ENCODE measurements around the gene ACTR3C. TPM values are rescaled to one million over a fixed set of nuclear protein-coding genes. Genes with fewer than 3 reads are reported as not detected.
"Not testable (repeated sequence)": the region's sequence is repeated elsewhere in the genome, so short reads cannot be mapped to it uniquely, and the experiment has no call there.

ACTR3C gene
- total RNA-seq, 2 experiments from 2014 or later, result 5.0 to 6.1 TPM

GRCh38 chr7:150312649-150313366 lies 10.5 kb downstream of the ACTR3C start:
- H3K27me3 Mint-ChIP-seq; H3K9me3 Mint-ChIP-seq; DNase-seq; H3K36me3 Mint-ChIP-seq (ENCODE audit: low read depth); H3K4me1 Mint-ChIP-seq; H3K4me3 Mint-ChIP-seq; POLR2A ChIA-PET; H3K27ac Mint-ChIP-seq: not testable (repeated sequence)
- CTCF ChIA-PET, result interaction anchor here (0.8 to 1.5 kb wide), 2 partner anchors 13 to 403 kb away, joined by 3 read pairs; no protein-coding TSS in a partner anchor

GRCh38 chr7:150311711-150312110 lies 11.6 kb downstream of the ACTR3C start:
- H3K36me3 Mint-ChIP-seq (ENCODE audit: low read depth), result no peaks in the 10 kb centered on the region
- no peaks in the 10 kb centered on the region for H3K27me3 Mint-ChIP-seq
- CTCF ChIA-PET, result interaction anchor here (0.6 kb wide), 2 partner anchors 11 to 427 kb away, joined by 3 to 4 read pairs; no protein-coding TSS in a partner anchor
- H3K9me3 Mint-ChIP-seq, result peaks cover 3% of the 10 kb centered on the region
- no peak overlapping the region for H3K27ac Mint-ChIP-seq
- no peak overlapping the region for H3K4me3 Mint-ChIP-seq
- POLR2A ChIA-PET, result no interaction called here
- DNase-seq, result no peak
- no peaks in the 10 kb centered on the region for H3K4me1 Mint-ChIP-seq

DNA sequence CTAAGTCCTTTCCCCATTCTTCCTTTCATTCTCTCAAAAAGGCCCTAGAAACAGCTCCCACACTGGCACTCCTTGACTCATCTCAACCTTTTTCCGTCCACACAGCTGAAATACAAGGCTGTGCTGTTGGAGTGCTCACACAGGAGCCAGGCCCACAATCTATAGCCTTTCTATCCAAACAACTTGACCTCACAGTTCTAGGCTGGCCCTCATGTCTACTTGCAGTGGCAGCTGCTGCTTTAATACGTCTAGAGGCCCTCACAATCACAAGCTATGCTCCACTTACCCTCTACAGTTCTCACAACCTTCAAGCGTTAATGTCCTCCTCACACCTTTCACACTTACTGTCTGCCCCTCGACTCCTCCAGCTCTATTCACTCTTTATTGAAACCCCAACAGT lies 12.2 kb downstream of the ACTR3C start:
- CTCF ChIA-PET, result interaction anchor here (0.6 kb wide), 1 partner anchor 11 kb away, joined by 3 read pairs; no protein-coding TSS in a partner anchor
- Mint-ChIP-seq H3K4me1 (no peaks in the 10 kb centered on the region), H3K4me3 (no peak overlapping the region), H3K27ac (no peak overlapping the region), H3K36me3 (ENCODE audit: low read depth) (no peaks in the 10 kb centered on the region), H3K9me3 (peaks cover 3% of the 10 kb centered on the region), H3K27me3 (no peaks in the 10 kb centered on the region)
- no peak for DNase-seq
- POLR2A ChIA-PET, result no interaction called here

DNA sequence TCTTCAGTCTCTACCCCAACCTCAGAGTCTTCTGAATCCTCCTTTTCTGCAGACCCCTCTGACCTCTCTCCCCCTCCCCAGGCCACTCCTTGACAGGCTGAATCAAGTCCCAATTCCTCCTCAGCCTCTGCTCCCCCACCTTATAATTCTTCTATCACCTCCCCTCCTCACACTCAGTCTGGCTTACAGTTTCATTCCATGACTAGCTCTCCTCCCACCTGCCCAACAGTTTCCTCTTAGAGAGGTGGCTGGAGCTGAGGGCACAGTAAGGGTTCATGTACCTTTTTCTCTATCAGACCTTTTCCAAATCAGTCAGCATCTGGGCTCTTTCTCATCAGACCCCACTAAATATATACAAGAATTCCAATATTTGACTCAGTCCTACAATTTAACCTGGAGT lies 14.8 kb downstream of the ACTR3C start:
- DNase-seq, result no peak
- no peak overlapping the region for H3K27ac Mint-ChIP-seq
- ChIA-PET CTCF (interaction anchor here (0.6 to 1.2 kb wide), 3 partner anchors 13 to 110 kb away, joined by 3 to 8 read pairs (median 4); no protein-coding TSS in a partner anchor), POLR2A (no interaction called here)
- no peaks in the 10 kb centered on the region for H3K27me3 Mint-ChIP-seq
- H3K36me3 Mint-ChIP-seq (ENCODE audit: low read depth), result no peaks in the 10 kb centered on the region
- H3K4me3 Mint-ChIP-seq, result no peak overlapping the region
- H3K9me3 Mint-ChIP-seq, result peaks cover 3% of the 10 kb centered on the region
- H3K4me1 Mint-ChIP-seq, result no peaks in the 10 kb centered on the region

DNA sequence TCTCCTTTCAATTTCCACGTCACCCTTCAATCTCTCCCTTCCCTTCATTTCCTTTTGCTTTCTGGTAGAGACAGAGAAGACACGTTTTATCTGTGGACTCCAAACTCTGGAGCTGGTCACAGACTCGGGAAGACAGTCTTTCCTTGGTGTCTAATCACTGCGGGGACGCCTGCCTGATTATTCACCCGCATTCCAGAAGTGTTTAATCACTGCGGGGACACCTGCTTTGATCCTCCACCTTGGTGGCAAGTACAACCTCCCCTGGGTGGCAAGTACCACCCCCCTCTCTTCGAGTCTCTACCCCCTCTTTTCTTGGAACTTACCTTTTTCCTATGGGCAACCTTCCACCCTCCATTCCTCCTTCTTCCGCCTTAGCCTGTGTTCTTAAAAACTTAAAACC lies 15.4 kb downstream of the ACTR3C start:
- peaks cover 3% of the 10 kb centered on the region for H3K9me3 Mint-ChIP-seq
- H3K4me3 Mint-ChIP-seq, result no peak overlapping the region
- H3K36me3 Mint-ChIP-seq (ENCODE audit: low read depth), result no peaks in the 10 kb centered on the region
- ChIA-PET CTCF (interaction anchor here (0.9 to 1.2 kb wide), 3 partner anchors 13 to 46 kb away, joined by 3 to 4 read pairs (median 3); no protein-coding TSS in a partner anchor), POLR2A (no interaction called here)
- no peak for DNase-seq
- no peaks in the 10 kb centered on the region for H3K27me3 Mint-ChIP-seq
- no peaks in the 10 kb centered on the region for H3K4me1 Mint-ChIP-seq
- H3K27ac Mint-ChIP-seq, result no peak overlapping the region

DNA sequence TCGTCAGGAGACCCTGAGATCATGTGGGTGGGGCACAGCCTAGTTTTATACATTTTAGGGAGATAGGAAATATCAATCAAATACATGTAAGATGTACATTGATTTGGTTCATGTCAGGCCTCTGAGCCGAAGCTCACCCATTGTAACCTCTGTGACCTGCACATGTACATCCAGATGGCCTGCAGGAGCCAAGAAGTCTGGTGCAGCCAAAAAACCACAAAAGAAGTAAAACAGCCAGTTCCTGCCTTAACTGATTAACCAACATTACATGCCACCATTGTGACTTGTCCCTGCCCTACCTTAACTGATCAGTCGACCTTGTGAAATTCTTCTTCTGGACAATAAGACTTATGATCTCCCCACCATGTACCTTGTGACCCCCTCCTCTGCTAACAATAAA lies 16.2 kb downstream of the ACTR3C start:
- ChIA-PET POLR2A (no interaction called here), CTCF (interaction anchor here (0.6 to 0.9 kb wide), 2 partner anchors 9 to 31 kb away, joined by 3 read pairs; no protein-coding TSS in a partner anchor)
- Mint-ChIP-seq H3K9me3 (peaks cover 3% of the 10 kb centered on the region), H3K27me3 (no peaks in the 10 kb centered on the region), H3K27ac (no peak overlapping the region), H3K36me3 (ENCODE audit: low read depth) (no peaks in the 10 kb centered on the region), H3K4me3 (no peak overlapping the region), H3K4me1 (no peaks in the 10 kb centered on the region)
- DNase-seq, result no peak

DNA sequence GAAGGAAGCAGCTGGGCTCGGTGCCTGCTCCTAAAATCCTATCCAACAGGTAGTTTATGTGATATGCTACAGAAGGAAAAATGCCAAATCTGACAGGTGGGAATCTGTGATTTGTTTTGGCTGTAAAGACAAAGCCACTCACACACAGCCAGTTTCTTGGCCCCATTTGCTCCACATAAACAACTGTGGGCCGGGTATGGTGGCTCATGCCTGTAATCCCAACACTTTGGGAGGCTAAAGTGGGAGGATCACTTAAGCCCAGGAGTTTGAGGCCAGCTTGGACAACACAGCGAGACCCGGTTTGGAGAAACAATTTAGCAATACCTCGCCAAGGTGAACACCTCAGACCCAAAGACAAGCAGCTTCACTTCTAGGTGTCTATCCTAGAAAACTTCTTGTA lies 17.0 kb downstream of the ACTR3C start:
- POLR2A ChIA-PET; H3K27me3 Mint-ChIP-seq; H3K9me3 Mint-ChIP-seq; H3K4me3 Mint-ChIP-seq; H3K4me1 Mint-ChIP-seq; H3K36me3 Mint-ChIP-seq (ENCODE audit: low read depth); H3K27ac Mint-ChIP-seq; DNase-seq: not testable (repeated sequence)
- CTCF ChIA-PET, result interaction anchor here (0.6 kb wide), 1 partner anchor 10 kb away, joined by 3 read pairs; no protein-coding TSS in a partner anchor

GRCh38 chr7:150305903-150306284 lies 17.5 kb downstream of the ACTR3C start:
- H3K4me1 Mint-ChIP-seq; CTCF ChIA-PET; H3K27me3 Mint-ChIP-seq; H3K36me3 Mint-ChIP-seq (ENCODE audit: low read depth); H3K27ac Mint-ChIP-seq; H3K9me3 Mint-ChIP-seq; H3K4me3 Mint-ChIP-seq; DNase-seq; POLR2A ChIA-PET: not testable (repeated sequence)

- POLR2A ChIA-PET; H3K27ac Mint-ChIP-seq; H3K4me3 Mint-ChIP-seq; DNase-seq; H3K27me3 Mint-ChIP-seq; H3K9me3 Mint-ChIP-seq; CTCF ChIA-PET; H3K36me3 Mint-ChIP-seq (ENCODE audit: low read depth); H3K4me1 Mint-ChIP-seq: not testable (repeated sequence)
Measured at GRCh38 chr7:150305259-150305902, 18.0 kb downstream of the ACTR3C start.

DNA sequence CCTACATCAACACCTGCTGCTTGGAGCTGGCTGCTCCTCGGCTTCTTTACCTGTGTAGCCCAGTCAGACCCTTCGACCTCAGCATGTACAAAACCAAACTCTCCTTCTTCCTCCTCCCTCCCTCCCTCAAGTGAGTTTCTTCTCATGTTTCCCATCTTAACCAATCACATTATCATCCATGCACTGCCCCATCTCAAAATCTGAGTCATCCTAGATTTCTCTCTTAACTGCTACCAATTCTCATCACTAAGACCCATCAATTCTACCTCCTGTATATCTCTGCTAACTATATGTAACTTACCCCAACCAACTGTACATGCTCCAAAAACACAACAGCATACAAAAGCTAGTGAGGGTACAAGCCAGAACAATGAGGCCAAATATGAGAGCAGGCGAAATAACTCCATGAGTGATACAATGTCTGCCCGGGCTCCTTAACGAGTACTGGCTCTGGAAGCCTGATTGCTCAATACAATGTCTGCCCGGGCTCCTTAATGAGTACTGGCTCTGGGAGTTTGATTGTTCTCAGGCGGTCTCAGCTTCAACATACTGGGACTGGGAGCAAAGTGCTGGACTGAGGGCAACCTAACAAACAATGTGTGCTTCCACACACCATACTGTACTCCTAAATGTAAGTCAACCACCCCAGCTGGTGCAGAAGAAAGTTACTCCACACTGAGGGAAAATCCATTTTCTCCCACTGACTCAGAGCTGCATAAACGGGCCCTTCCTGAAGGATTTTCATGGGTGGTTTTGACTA lies 18.7 kb downstream of the ACTR3C start:
- POLR2A ChIA-PET; H3K27me3 Mint-ChIP-seq; H3K4me3 Mint-ChIP-seq; CTCF ChIA-PET; H3K4me1 Mint-ChIP-seq; H3K36me3 Mint-ChIP-seq (ENCODE audit: low read depth); H3K27ac Mint-ChIP-seq; DNase-seq; H3K9me3 Mint-ChIP-seq: not testable (repeated sequence)

DNA sequence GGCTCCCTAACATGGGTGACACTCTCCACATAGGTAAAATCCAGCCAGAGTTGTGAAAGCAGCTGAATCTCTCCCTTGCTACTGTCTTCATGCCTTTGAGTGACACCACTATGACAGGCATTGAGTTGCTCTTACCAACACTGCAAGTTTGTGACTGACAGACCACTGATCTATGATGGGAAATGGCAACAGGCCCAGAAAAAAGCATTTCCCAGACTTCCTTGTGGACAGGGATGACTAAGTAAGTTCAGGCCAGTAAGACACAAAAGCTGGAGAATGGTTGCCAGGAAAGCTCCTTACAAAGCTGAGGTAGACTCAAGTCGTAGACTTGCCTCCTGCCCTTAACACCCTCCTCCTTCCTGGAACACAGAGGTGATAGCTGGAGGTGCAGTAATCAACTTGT lies 20.4 kb downstream of the ACTR3C start:
- POLR2A ChIA-PET; H3K4me1 Mint-ChIP-seq; DNase-seq; H3K4me3 Mint-ChIP-seq; H3K9me3 Mint-ChIP-seq; H3K36me3 Mint-ChIP-seq (ENCODE audit: low read depth); H3K27ac Mint-ChIP-seq; CTCF ChIA-PET; H3K27me3 Mint-ChIP-seq: not testable (repeated sequence)

GRCh38 chr7:150297978-150298377 lies 25.4 kb downstream of the ACTR3C start:
- POLR2A ChIA-PET; H3K4me1 Mint-ChIP-seq; H3K4me3 Mint-ChIP-seq; CTCF ChIA-PET; H3K27ac Mint-ChIP-seq; H3K27me3 Mint-ChIP-seq; H3K36me3 Mint-ChIP-seq (ENCODE audit: low read depth); DNase-seq; H3K9me3 Mint-ChIP-seq: not testable (repeated sequence)

- POLR2A ChIA-PET; H3K4me1 Mint-ChIP-seq; H3K4me3 Mint-ChIP-seq; CTCF ChIA-PET; H3K9me3 Mint-ChIP-seq; H3K36me3 Mint-ChIP-seq (ENCODE audit: low read depth); H3K27me3 Mint-ChIP-seq; DNase-seq; H3K27ac Mint-ChIP-seq: not testable (repeated sequence)
Measured at GRCh38 chr7:150296802-150297201, 26.5 kb downstream of the ACTR3C start.
